B cell (primary cell): Measurements from ENCODE around the gene MYO16. TPM values are rescaled to one million over a fixed set of nuclear protein-coding genes. Genes with fewer than 3 reads are reported as not detected.
A peak's percentile ranks its signal among the peaks of the same experiment; 100 is the strongest.

Source experiments
- ATAC-seq: fragments of 200-7000 bp; cut with Tn5 transposase; one replicate; pipeline ENCODE4 v1.10.0; 2021; ENCODE audit warnings: low read depth, mild to moderate bottlenecking, moderate number of reproducible peaks, moderate library complexity
- CTCF ChIA-PET: fragments of 350-600 bp; sonication (Branson Sonifier 250); formaldehyde crosslinking; loops from one replicate; lab custom pipeline; 2021; ENCODE audit warnings: antibody characterized with exemption, inconsistent platforms; lab: Charles Lee
- POLR2A ChIA-PET: fragments of 350-600 bp; sonication (Branson Sonifier 250); formaldehyde crosslinking; loops from one replicate; lab custom pipeline; 2021; ENCODE audit warnings: antibody characterized with exemption; lab: Charles Lee
- DNase-seq: peaks from one replicate; pipeline ENCODE4 v3.0.0; 2013
- H2AFZ ChIP-seq: 2 replicates; pipeline ENCODE4 v1.6.1; 2012; ENCODE audit warnings: mild to moderate bottlenecking, low read depth, low read length; ENCODE audit not compliant: insufficient read depth, poor library complexity, severe bottlenecking
- H3K27ac ChIP-seq, 2 donors: 1 replicate in 1 of 2; 2 replicates in 1 of 2; pipeline ENCODE4 v1.5.1; 2012 to 2013; ENCODE audit warnings: low read length in 2 of 2, mild to moderate bottlenecking in 2 of 2, moderate library complexity in 1 of 2
- H3K27me3 ChIP-seq, 4 experiments: fragments of 200-600 bp in 1 of 4; sonication (generic) in 1 of 4; replicated peaks in 1 of 4; 1 replicate in 2 of 4; 2 replicates in 2 of 4; pipeline versions ENCODE4 v1.6.1 to v1.7.0; 2013 to 2016; ENCODE audit warnings: low read length in 3 of 4, mild to moderate bottlenecking in 2 of 4, mixed read lengths in 1 of 4, moderate library complexity in 1 of 4; ENCODE audit not compliant: insufficient read depth in 4 of 4, control insufficient read depth in 3 of 4; ENCODE audit errors: control extremely low read depth in 1 of 4
- H3K36me3 ChIP-seq, 2 experiments: replicated peaks in 1 of 2; 1 replicate in 1 of 2; 2 replicates in 1 of 2; pipeline versions ENCODE4 v1.6.1 to v1.7.1; 2013; ENCODE audit warnings: low read length in 1 of 2; ENCODE audit not compliant: insufficient read depth in 2 of 2, control insufficient read depth in 1 of 2; ENCODE audit errors: control extremely low read depth in 1 of 2, extremely low read depth in 1 of 2
- H3K4me1 ChIP-seq, 2 donors: fragments of 200-600 bp in 1 of 2; sonication (generic) in 1 of 2; 1 replicate in 1 of 2; 2 replicates in 1 of 2; pipeline versions ENCODE4 v1.5.1 to v1.6.1; 2013 to 2017; ENCODE audit warnings: low read length in 2 of 2; ENCODE audit not compliant: control insufficient read depth in 2 of 2, insufficient read depth in 2 of 2
- H3K4me2 ChIP-seq: replicated peaks from 2 replicates; pipeline ENCODE3; 2012; ENCODE audit warnings: mild to moderate bottlenecking, low read depth, low read length; ENCODE audit not compliant: poor library complexity, severe bottlenecking
- H3K4me3 ChIP-seq, 5 experiments: fragments of 200-600 bp in 1 of 5; sonication (generic) in 1 of 5; 1 replicate in 3 of 5; 2 replicates in 2 of 5; pipeline versions ENCODE4 v1.5.1 to v1.7.0; 2011 to 2016; ENCODE audit warnings: low read length in 4 of 5, mild to moderate bottlenecking in 4 of 5, low read depth in 2 of 5, control low read depth in 1 of 5, moderate library complexity in 1 of 5; ENCODE audit not compliant: insufficient read depth in 1 of 5; ENCODE audit errors: control extremely low read depth in 1 of 5, extremely low read depth in 1 of 5
- H3K79me2 ChIP-seq: fragments of 200-600 bp; sonication (generic); one replicate; pipeline ENCODE4 v1.6.0; 2016; ENCODE audit warnings: low read length; ENCODE audit not compliant: control insufficient read depth, insufficient read depth
- H3K9ac ChIP-seq: fragments of 200-600 bp; sonication (generic); 2 replicates; pipeline ENCODE4 v1.6.1; 2017; ENCODE audit warnings: mild to moderate bottlenecking, low read length, moderate library complexity
- H3K9me3 ChIP-seq, 3 donors: one replicate each; pipeline versions ENCODE4 v1.6.1 to v1.7.1; 2013; ENCODE audit warnings: low read length in 2 of 3; ENCODE audit not compliant: control insufficient read depth in 2 of 3, insufficient read depth in 1 of 3; ENCODE audit errors: control extremely low read depth in 1 of 3
- H4K20me1 ChIP-seq: 2 replicates; pipeline ENCODE4 v1.6.0; 2012; ENCODE audit warnings: mild to moderate bottlenecking, low read length; ENCODE audit not compliant: insufficient read depth, control insufficient read depth, poor library complexity, severe bottlenecking
- H3K27ac Mint-ChIP-seq: one replicate; pipeline ENCODE4 v1.8.0; 2021; ENCODE audit warnings: mixed read lengths
- H3K27me3 Mint-ChIP-seq: one replicate; pipeline ENCODE4 v1.8.0; 2021; ENCODE audit warnings: mixed read lengths
- H3K4me1 Mint-ChIP-seq: one replicate; pipeline ENCODE4 v1.8.0; 2021; ENCODE audit warnings: mixed read lengths
- H3K4me3 Mint-ChIP-seq: one replicate; pipeline ENCODE4 v1.8.0; 2021; ENCODE audit warnings: mixed read lengths
- H3K9me3 Mint-ChIP-seq: one replicate; pipeline ENCODE4 v1.8.0; 2022; ENCODE audit warnings: mixed read lengths; ENCODE audit not compliant: insufficient read depth
- CTCF ChIP-seq: fragments of 200-600 bp; IDR thresholded peaks from one replicate; pipeline ENCODE4 v1.8.0; 2022; ENCODE audit warnings: antibody characterized with exemption, mild to moderate bottlenecking
- EZH2 ChIP-seq: IDR thresholded peaks from 2 replicates; pipeline ENCODE4 v1.6.1; 2012; ENCODE audit warnings: borderline replicate concordance, low read depth, mild to moderate bottlenecking, moderate library complexity, low read length; ENCODE audit not compliant: insufficient read depth, poor library complexity, severe bottlenecking
- WGBS: methylation state at CpG from one replicate; pipeline ENCODE4 v1.1.5; 2013; ENCODE audit warnings: missing lambda C conversion rate; ENCODE audit not compliant: insufficient coverage; 5-methylcytosine and 5-hydroxymethylcytosine counted together
- intact Hi-C: fragments of 100-400 bp; cut with micrococcal nuclease; formaldehyde crosslinking; loops from one replicate; pipeline ENCODE4 v1.10.0; 2022
- polyA plus RNA-seq: library from polyadenylated mRNA; depleted of rRNA; stranded (reverse); fragments of >200 nt; gene quantifications from 2 replicates; pipeline ENCODE4 v1.2.3, GENCODE V29; 2012
- total RNA-seq, 2 donors: library from RNA; stranded (reverse); fragments of 120-200 nt in 1 of 2; gene quantifications; 1 replicate in 1 of 2; 2 replicates in 1 of 2; pipeline versions ENCODE4 v1.2.3 to v1.2.4, GENCODE V29; 2013 to 2022

MYO16 gene
- total and polyA plus RNA-seq, 2 donors (not counting 1 experiment from before 2014, with no cell fraction given) = not detected

GRCh38 chr13:109160887-109161669 lies 531.7 kb downstream of the MYO16 start:
- Histone ChIP-seq H3K9ac (no peak overlapping the region), H3K79me2 (no peaks in the 10 kb centered on the region), H3K4me1 (peaks cover 18 to 33% of the 10 kb centered on the region in 2 donors), H4K20me1 (no peaks in the 10 kb centered on the region), H3K4me3 (no peak overlapping the region), H3K4me2 (no peak overlapping the region), H3K27me3 (peaks cover 0 to 6% (median 3%) of the 10 kb centered on the region in 4 experiments), H3K9me3 (no peaks in the 10 kb centered on the region), H2AFZ (no peak overlapping the region), H3K27ac (no peak overlapping the region), H3K36me3 (no peaks in the 10 kb centered on the region)
- H3K4me3 Mint-ChIP-seq = peak overlapping the region; percentile 7
- WGBS = 92% methylated on average over 6 of the region's 11 CpGs
- TF ChIP-seq CTCF = no peak
- TF ChIP-seq EZH2 = no peak
- H3K27me3 Mint-ChIP-seq = peaks cover 37% of the 10 kb centered on the region
- H3K9me3 Mint-ChIP-seq = no peaks in the 10 kb centered on the region
- POLR2A ChIA-PET = interaction anchor here (1.3 kb wide), 1 partner anchor 626 kb away, joined by 3 read pairs; no protein-coding TSS in a partner anchor
- H3K27ac Mint-ChIP-seq = no peak overlapping the region
- H3K4me1 Mint-ChIP-seq = peaks cover 37% of the 10 kb centered on the region
- CTCF ChIA-PET = interaction anchor here (1.3 to 1.8 kb wide), 2 partner anchors 15 to 624 kb away, joined by 5 read pairs; no protein-coding TSS in a partner anchor
- intact Hi-C loops = loop anchor here (5.0 to 10.0 kb wide), 3 partner anchors 196 to 946 kb away; partner anchors contain the start of genes ABHD13, IRS2 and LIG4
- peak; percentile 14 for DNase-seq
- ATAC-seq = no peak
